DMS114 treated with DMSO at 0.1 percent for 48 hours (cell line): Measurements from ENCODE around the gene DNAI2.

ENCODE experiments used
- DNase-seq: peaks from one replicate; lab custom pipeline; 2025; ENCODE audit not compliant: unreplicated experiment; lab: John Stamatoyannopoulos, UW

DNAI2 gene

DNA sequence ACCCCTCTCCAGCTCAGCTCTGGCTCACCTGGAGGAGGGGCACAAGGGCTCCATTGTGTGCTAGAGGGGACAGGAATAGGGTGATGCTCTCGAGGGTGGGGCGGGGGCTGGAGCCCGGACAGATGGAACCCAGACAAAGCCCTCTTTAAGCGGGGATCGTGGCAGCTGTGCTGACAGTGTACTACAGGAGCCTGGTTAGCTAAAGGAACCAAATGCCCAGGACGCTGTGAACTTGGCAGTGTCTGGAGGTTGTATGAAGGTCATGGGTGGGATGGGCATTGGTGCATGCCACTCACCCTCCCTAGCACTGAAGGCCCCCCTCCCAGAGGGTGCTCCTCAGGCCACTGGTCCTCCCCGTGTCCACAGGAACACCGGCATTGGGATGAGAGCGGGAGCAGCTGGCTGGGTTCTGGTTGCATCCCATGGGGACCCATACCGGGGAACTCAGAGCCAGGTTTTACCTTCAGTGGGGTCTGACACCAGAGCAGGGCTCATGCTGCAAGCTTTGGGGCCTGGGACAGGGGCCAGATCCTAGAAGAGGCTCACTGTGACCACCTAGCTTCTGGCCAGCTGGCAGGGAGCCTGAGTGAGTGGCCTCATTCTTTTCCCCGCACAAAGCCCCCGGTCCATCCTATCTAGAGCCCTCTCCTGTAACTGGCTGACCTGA lies 63.9 kb downstream of the DNAI2 start:
- no peak for DNase-seq

- no peak for DNase-seq
Observed at GRCh38 chr17:74339537-74340195, 65.6 kb downstream of the DNAI2 start.

DNA sequence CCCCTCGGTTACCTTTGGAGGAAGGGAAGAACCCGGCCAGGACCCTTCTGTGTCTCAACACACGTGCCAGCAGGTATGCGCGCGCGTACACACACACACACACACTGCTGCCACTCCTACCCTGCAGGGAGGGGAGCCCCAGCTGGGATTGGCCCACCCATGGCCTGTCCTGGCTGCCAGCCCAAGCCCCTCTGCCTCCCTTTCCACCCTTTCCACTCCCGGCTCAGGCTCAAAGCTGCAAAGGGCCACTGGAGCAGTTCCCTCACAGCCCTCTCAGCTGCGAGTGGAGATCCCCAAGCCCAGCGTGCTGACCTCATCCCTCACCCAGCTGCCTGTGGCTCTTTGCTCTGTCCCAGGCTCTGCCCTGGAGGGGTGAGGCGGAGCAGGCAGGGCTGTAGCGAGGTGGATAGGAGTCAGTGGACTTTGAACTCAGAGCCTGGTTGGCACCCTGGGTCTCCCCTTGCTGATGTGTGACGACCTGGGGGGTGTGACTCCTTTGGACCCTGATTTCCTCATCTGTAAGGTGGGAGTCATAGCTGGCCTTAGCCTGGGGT lies 66.5 kb downstream of the DNAI2 start:
- DNase-seq: no peak

- no peak for DNase-seq
Observed at GRCh38 chr17:74342224-74342623, 68.2 kb downstream of the DNAI2 start.

- no peak for DNase-seq
Observed at GRCh38 chr17:74343121-74343520, 69.1 kb downstream of the DNAI2 start.

- no peak for DNase-seq
Observed at GRCh38 chr17:74343526-74344284, 69.7 kb downstream of the DNAI2 start.

- no peak for DNase-seq
Observed at GRCh38 chr17:74344658-74345057, 70.6 kb downstream of the DNAI2 start.

DNA sequence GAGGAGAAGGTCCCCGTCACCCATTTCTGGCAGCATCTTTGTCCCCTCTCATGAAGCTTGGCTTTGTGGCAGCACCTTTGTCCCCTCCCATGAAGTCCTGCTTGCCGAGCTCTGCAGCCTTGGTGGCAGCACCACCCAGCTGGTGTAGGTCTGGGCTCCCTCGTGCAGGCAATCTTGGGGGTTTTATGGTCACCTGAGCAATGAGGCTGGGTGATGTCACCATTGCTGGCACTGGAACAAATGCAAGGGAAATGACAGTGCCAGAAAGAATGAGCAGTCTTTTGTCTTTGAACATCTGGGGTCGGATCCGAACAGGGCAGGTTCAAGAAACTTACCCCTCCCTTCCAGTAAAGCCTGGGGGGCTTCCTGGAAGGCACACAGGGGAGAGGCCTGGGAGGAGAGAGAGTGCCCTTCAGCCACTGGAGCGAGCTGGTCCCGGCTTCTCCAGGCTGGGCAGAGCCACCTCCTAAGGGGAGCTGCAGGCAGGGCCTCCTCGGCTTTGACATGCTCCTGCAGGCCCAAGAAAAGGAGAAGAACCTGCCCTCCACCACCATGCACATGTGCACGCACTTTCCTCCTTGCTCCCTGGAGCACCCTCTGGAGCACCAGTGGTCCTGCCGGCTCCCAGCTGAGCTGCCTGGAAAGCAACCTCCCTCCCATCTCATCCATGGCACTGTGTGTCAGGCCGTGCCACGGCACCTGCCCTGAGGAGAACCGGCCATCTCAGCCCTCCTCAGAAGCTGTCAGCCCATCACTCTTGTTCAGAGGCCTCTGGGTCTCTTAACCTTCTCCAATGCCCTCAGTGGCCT lies 71.6 kb downstream of the DNAI2 start:
- DNase-seq: no peak

- no peak for DNase-seq
Observed at GRCh38 chr17:74347646-74348045, 73.6 kb downstream of the DNAI2 start.

DNA sequence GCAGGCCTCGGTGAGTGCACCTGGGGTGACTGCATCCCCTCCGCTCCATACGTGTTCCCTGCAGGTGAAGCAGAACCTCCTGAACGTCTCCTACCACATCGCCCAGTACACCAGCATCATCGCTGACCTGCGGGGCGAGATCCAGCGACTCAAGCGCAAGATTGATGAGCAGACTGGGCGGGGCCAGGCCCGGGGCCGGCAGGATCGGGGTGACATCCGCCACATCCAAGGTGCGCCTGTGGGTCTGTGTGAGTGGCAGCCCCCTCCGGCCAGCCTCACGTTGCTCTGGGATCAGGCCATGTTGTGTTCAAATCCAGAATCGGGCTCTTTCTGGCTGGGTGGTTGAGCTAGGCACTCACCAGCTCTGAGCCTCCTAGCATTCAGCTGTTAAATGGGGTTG lies 75.1 kb downstream of the DNAI2 start:
- no peak for DNase-seq

GRCh38 chr17:74350486-74350885 lies 76.5 kb downstream of the DNAI2 start:
- no peak for DNase-seq

DNA sequence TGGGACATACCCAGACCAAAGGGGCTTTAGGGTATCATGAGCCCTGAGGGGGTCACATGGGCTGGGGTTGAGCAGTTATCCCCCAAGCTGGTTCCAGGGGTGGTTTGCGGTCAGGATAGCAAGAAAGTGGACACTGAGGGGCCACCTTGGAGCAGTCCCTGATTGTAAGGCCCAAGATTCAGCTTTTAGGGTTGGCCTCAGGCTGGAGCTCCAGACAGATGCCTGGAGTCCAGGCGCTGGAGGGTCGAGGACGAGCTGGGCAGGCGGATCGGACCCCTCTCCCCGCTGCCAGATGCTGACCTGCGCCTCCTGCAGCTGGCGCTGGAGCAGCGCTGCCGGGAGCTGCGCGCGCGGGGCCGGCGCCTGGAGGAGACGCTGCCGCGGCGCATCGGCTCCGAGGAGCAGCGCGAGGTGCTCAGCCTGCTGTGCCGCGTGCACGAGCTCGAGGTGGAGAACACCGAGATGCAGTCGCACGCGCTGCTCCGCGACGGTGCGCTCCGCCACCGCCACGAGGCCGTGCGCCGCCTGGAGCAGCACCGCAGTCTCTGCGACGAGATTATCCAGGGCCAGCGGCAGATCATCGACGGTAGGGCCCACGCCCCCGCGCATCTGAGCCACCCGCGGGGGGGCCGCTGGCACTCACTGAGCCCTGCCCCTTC lies 77.6 kb downstream of the DNAI2 start:
- no peak for DNase-seq

- DNase-seq: no peak
Observed at GRCh38 chr17:74353446-74354060, 79.5 kb downstream of the DNAI2 start.

DNA sequence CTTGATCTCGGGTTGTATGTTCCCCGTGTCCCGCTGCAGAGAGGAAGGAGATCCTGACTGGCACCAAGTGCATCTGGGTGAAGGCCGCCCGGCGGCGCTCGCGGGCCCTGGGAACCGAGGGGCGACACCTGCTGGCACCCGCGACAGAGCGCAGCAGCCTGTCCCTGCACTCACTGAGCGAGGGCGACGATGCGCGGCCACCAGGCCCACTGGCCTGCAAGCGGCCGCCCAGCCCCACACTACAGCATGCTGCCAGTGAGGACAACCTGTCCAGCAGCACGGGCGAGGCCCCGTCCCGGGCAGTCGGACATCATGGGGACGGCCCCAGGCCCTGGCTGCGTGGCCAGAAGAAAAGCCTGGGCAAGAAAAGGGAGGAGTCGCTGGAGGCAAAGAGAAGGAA lies 80.1 kb downstream of the DNAI2 start:
- DNase-seq: no peak

DNA sequence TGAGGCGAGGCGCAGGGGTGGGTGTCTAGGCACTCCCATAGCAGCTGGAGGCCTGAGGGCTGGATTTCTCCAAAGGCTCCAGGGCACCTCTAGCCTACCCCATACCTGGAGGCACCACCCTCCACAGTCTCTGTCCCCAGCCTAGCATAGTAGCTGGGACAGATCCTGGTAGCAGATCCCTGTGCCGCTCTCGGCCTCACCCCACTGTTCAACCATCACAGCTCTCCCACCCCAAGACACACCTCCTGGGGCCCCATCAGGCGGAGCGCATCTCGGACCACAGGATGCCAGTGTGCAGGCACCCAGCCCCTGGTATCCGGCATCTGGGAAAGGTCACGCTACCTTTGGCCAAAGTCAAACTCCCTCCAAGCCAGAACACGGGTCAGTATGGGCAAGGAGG lies 80.5 kb downstream of the DNAI2 start:
- no peak for DNase-seq

DNA sequence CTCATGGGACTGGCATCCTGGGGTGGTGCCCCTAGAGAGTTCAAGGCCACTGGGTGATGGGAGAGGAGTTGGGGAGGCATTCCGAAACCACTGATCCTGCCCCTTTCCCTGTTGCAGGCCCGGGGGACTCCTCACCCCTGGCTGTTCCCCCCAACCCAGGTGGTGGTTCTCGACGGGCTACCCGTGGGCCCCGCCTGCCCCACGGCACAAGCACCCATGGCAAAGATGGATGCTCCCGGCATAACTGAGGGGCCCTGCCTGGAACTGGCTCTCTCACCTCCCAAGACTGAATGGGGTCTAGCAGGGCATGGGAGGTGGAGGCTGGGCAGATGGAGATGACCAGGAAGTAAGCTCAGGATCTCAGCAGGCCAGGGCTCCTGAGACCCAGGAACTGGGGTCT lies 81.0 kb downstream of the DNAI2 start:
- no peak for DNase-seq

- DNase-seq: no peak
Observed at GRCh38 chr17:74356646-74357465, 82.8 kb downstream of the DNAI2 start.

DNA sequence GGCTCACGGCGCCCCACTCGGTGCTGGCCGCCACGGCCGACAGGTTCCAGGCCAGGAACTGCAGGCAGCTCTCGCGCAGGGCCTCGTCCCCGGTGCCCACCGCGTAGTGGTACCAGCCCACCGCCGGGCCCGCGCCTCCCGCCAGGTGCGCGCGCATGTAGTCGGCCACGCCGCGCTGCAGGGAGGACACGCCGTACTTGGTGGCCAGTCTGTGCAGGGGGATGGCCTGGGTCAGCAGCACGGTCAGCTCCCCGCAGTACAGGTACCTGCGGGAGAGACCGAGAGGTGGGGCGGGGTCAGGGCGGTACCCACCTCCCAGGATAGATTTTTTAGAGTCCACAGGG lies 83.4 kb downstream of the DNAI2 start:
- DNase-seq: no peak

DNA sequence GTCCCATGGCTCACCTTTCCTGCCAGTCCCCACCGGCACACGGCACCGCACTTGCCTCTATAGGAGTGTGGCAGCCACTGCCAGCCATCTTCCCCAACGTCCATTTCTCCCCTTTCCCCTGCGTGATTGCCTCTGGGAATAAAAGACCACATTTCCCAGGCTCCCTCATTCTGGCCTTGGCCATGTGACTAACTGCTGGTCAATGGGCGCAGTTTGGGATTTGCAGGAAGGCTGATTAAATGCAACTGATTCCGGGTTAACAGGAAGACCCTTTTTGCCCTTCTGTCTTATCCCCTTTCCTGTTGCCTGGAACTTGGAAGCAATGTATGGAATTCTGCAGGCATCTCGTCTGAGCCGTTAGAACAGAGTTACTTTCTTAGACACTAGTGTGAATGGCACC lies 84.7 kb downstream of the DNAI2 start:
- no peak for DNase-seq
